ENCODE data around the gene TSGA10IP. TPM values are rescaled to one million over a fixed set of nuclear protein-coding genes. Genes with fewer than 3 reads are reported as not detected.

The TSGA10IP gene
- total RNA-seq, 2 experiments from 2014 or later, result not detected

DNA sequence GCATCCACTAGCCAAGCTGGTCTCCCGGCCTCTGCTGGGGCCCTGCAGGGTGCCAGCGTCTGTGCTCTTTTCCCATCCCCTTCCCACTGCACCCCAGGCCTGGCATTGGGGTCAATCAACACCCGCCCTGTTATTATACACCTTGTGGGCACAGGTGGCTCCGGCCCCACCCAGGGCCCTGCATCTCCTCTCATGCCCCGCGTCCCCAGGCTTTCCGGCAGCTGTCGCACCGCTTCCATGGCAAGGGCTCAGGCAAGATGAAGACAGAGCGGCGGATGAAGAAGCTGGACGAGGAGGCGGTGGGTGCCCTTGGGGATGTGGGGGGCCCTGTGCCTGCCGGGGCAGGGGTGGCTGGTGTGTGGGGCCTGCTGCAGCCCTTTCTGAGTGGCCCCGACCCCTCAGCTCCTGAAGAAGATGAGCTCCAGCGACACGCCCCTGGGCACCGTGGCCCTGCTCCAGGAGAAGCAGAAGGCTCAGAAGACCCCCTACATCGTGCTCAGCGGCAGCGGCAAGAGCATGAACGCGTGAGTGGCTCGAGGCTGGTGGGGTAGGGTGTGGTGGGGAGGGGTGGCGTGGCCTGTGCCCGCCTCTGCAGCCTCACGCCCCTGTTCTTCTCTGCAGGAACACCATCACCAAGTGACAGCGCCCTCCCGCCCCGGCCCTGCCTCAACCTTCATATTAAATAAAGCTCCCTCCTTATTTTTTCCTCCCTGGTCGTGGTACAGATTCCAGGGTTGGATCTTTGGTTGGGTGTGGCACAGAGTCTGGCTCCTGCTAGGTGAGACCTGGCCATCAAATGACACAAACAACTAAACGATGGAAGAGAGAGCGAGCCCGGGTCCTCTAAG lies 33.3 kb downstream of the TSGA10IP start:
- ChIA-PET POLR2A (no interaction called here), CTCF (ENCODE audit: unreplicated experiment) (no interaction called here)
- intact Hi-C loops (cut with micrococcal nuclease; ENCODE audit: unreplicated experiment), result no loop called here
- no peaks in the 10 kb centered on the region for H4K20me1 ChIP-seq (ENCODE audit: insufficient read depth, low read length)
- no peaks in the 10 kb centered on the region for H3K9me2 ChIP-seq (ENCODE audit: insufficient read depth, low read length)
- H3K36me3 ChIP-seq (ENCODE audit: insufficient read depth, low read length), result peaks cover 44% of the 10 kb centered on the region
- no peaks in the 10 kb centered on the region for H3K9me3 ChIP-seq (ENCODE audit: low read length)
- no TSS peak for BruUV-seq (replicated peaks)
- no peaks in the 10 kb centered on the region for H3K4me1 ChIP-seq (ENCODE audit: insufficient read depth, low read length, poor library complexity, severe bottlenecking)
- no peak overlapping the region for H3K4me2 ChIP-seq (ENCODE audit: low read length)
- no peak overlapping the region for H3K4me3 ChIP-seq (ENCODE audit: low read depth, low read length, poor library complexity, severe bottlenecking)
- H3K79me2 ChIP-seq (ENCODE audit: insufficient read depth, low read depth, low read length), result no peaks in the 10 kb centered on the region
- no peak for DNase-seq (ENCODE audit: low spot score)
- no peak overlapping the region for H2AFZ ChIP-seq (ENCODE audit: low read length)
- TF ChIP-seq, protein P1, sequence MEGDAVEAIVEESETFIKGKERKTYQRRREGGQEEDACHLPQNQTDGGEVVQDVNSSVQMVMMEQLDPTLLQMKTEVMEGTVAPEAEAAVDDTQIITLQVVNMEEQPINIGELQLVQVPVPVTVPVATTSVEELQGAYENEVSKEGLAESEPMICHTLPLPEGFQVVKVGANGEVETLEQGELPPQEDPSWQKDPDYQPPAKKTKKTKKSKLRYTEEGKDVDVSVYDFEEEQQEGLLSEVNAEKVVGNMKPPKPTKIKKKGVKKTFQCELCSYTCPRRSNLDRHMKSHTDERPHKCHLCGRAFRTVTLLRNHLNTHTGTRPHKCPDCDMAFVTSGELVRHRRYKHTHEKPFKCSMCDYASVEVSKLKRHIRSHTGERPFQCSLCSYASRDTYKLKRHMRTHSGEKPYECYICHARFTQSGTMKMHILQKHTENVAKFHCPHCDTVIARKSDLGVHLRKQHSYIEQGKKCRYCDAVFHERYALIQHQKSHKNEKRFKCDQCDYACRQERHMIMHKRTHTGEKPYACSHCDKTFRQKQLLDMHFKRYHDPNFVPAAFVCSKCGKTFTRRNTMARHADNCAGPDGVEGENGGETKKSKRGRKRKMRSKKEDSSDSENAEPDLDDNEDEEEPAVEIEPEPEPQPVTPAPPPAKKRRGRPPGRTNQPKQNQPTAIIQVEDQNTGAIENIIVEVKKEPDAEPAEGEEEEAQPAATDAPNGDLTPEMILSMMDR (conservative IDR thresholded peaks at IDR 0.05; ENCODE audit: low read length), result no peak
- TF ChIP-seq EZH2phosphoT487 (IDR thresholded peaks at IDR 0.05; ENCODE audit: borderline replicate concordance, low read depth, low read length), result no peak
- no peak overlapping the region for H3K27ac ChIP-seq (ENCODE audit: low read depth, low read length, poor library complexity, severe bottlenecking)

GRCh38 chr11:65979261-65979759 lies 34.0 kb downstream of the TSGA10IP start:
- no TSS peak for BruUV-seq (replicated peaks)
- no peaks in the 10 kb centered on the region for H4K20me1 ChIP-seq (ENCODE audit: insufficient read depth, low read length)
- H3K4me2 ChIP-seq (ENCODE audit: low read length), result no peak overlapping the region
- no peaks in the 10 kb centered on the region for H3K79me2 ChIP-seq (ENCODE audit: insufficient read depth, low read depth, low read length)
- H3K9me2 ChIP-seq (ENCODE audit: insufficient read depth, low read length), result no peaks in the 10 kb centered on the region
- no peak overlapping the region for H3K27ac ChIP-seq (ENCODE audit: low read depth, low read length, poor library complexity, severe bottlenecking)
- POLR2A ChIA-PET, result no interaction called here
- no peaks in the 10 kb centered on the region for H3K9me3 ChIP-seq (ENCODE audit: low read length)
- intact Hi-C loops (cut with micrococcal nuclease; ENCODE audit: unreplicated experiment), result no loop called here
- H3K4me1 ChIP-seq (ENCODE audit: insufficient read depth, low read length, poor library complexity, severe bottlenecking), result no peaks in the 10 kb centered on the region
- H3K4me3 ChIP-seq (ENCODE audit: low read depth, low read length, poor library complexity, severe bottlenecking), result no peak overlapping the region
- TF ChIP-seq, protein P1 (conservative IDR thresholded peaks at IDR 0.05; ENCODE audit: low read length), result no peak
- no peak for DNase-seq (ENCODE audit: low spot score)
- peaks cover 41% of the 10 kb centered on the region; the same call in 1 of the 2 replicates for H3K36me3 ChIP-seq (ENCODE audit: insufficient read depth, low read length)
- CTCF ChIA-PET (ENCODE audit: unreplicated experiment), result no interaction called here
- no peak overlapping the region for H2AFZ ChIP-seq (ENCODE audit: low read length)

DNA sequence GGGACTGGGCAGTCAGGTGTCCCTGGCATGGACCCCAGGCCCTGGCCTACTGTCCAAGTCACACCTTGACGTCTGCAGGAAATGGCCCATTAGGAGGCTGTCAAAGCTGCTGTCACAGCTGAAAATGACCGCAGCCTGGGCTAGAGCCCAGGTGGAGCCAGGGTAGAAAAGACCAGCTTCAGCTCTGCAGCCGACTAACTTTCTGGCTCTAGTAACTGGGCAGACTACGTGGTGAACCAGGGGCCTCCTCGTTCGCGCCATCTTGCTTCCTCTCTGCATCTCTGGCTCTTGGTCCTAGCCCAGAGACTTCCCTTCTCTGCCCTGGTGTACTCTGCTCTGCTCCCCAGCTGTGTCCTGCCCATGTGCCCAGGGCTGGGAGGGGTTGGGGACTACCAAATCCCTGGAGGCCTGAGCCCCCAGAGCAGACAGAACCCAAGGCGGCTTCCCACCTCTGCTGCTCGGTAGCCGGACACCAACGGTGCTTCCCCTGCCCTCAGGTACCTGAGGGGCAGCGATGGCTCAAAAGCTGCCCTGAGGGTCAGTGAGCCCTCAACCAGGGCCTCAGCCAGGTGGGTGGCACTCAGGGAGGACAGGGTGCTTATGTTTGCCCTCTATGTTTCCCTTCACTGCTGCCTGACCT lies 35.9 kb downstream of the TSGA10IP start:
- Histone ChIP-seq H4K20me1 (ENCODE audit: insufficient read depth, low read length) (no peaks in the 10 kb centered on the region), H3K9me3 (ENCODE audit: low read length) (no peaks in the 10 kb centered on the region), H3K4me1 (ENCODE audit: insufficient read depth, low read length, poor library complexity, severe bottlenecking) (no peaks in the 10 kb centered on the region), H2AFZ (ENCODE audit: low read length) (no peak overlapping the region), H3K4me2 (ENCODE audit: low read length) (no peak overlapping the region), H3K36me3 (ENCODE audit: insufficient read depth, low read length) (peaks cover 39% of the 10 kb centered on the region; the same call in 1 of the 2 replicates), H3K27ac (ENCODE audit: low read depth, low read length, poor library complexity, severe bottlenecking) (no peak overlapping the region), H3K79me2 (ENCODE audit: insufficient read depth, low read depth, low read length) (no peaks in the 10 kb centered on the region), H3K4me3 (ENCODE audit: low read depth, low read length, poor library complexity, severe bottlenecking) (no peak overlapping the region), H3K9me2 (ENCODE audit: insufficient read depth, low read length) (no peaks in the 10 kb centered on the region)
- POLR2A ChIA-PET, result no interaction called here
- no peak for TF ChIP-seq EZH2phosphoT487 (IDR thresholded peaks at IDR 0.05; ENCODE audit: borderline replicate concordance, low read depth, low read length)
- TF ChIP-seq, protein P1 (conservative IDR thresholded peaks at IDR 0.05; ENCODE audit: low read length), result no peak
- intact Hi-C loops (cut with micrococcal nuclease; ENCODE audit: unreplicated experiment), result no loop called here
- DNase-seq (ENCODE audit: low spot score), result no peak
- BruUV-seq (replicated peaks), result no TSS peak
- CTCF ChIA-PET (ENCODE audit: unreplicated experiment), result no interaction called here
